GM12878 (cell line): Measurements from ENCODE around the gene TARBP2. TPM values are rescaled to one million over a fixed set of nuclear protein-coding genes. Genes with fewer than 3 reads are reported as not detected.

ENCODE experiments used
- ATAC-seq: fragments of 200-7000 bp; cut with Tn5 transposase; 3 replicates; pipeline ENCODE4 v1.9.1; 2020; ENCODE audit warnings: mild to moderate bottlenecking, moderate library complexity
- BruUV-seq: library from RNA; stranded (reverse); fragments of 400-500 nt; replicated peaks from 2 replicates; lab custom pipeline; 2021; lab: Mats Ljungman, UMichigan
- CTCF ChIA-PET: fragments of 300-600 bp; sonication (Branson Sonifier 250); formaldehyde crosslinking; extraction: SDS; loops from one replicate; lab custom pipeline; 2021; ENCODE audit warnings: inconsistent platforms; lab: Yijun Ruan, JAX
- POLR2A ChIA-PET: fragments of 350-600 bp; formaldehyde crosslinking; extraction: SDS; loops from one replicate; lab custom pipeline; 2021; ENCODE audit warnings: inconsistent platforms; lab: Charles Lee
- RAD21 ChIA-PET: fragments of 300-600 bp; sonication (Branson Sonifier 250); formaldehyde crosslinking; loops from one replicate; lab custom pipeline; 2023; ENCODE audit warnings: antibody characterized with exemption; ENCODE audit not compliant: unreplicated experiment; lab: Charles Lee
- SMC1A ChIA-PET: fragments of 300-600 bp; sonication (Branson Sonifier 250); formaldehyde crosslinking; loops from one replicate; lab custom pipeline; 2023; ENCODE audit not compliant: unreplicated experiment, uncharacterized antibody; lab: Charles Lee
- DNase-seq: peaks from one replicate; pipeline ENCODE4 v3.0.0-alpha.2; 2011; ENCODE audit warnings: low read depth, low spot score
- FAIRE-seq: peaks from 3 replicates; lab custom pipeline; 2011; peaks lifted over from hg19 to GRCh38; lab: Jason Lieb, UNC
- H2AFZ ChIP-seq: 2 replicates; pipeline ENCODE4 v1.6.0; 2011; ENCODE audit warnings: low read depth, low read length, control low read depth; ENCODE audit not compliant: control insufficient read depth
- H3K27ac ChIP-seq: 2 replicates; pipeline ENCODE4 v1.5.1; 2011; ENCODE audit warnings: control low read depth; ENCODE audit not compliant: control insufficient read depth, insufficient read depth
- H3K27me3 ChIP-seq, 2 experiments: replicated peaks in 1 of 2; 2 replicates each; pipeline versions ENCODE4 v1.6.0 to v1.6.1; 2011; ENCODE audit warnings: low read length in 1 of 2; ENCODE audit not compliant: control insufficient read depth in 2 of 2, insufficient read depth in 2 of 2
- H3K36me3 ChIP-seq, 2 experiments: 2 replicates each; pipeline ENCODE4 v1.5.1; 2011; ENCODE audit warnings: low read length in 1 of 2; ENCODE audit not compliant: control insufficient read depth in 2 of 2, insufficient read depth in 2 of 2
- H3K4me1 ChIP-seq: 2 replicates; pipeline ENCODE4 v1.6.1; 2011; ENCODE audit warnings: mild to moderate bottlenecking, low read length, moderate library complexity, mixed read lengths; ENCODE audit not compliant: control insufficient read depth, insufficient read depth
- H3K4me2 ChIP-seq: 2 replicates; pipeline ENCODE4 v1.6.0; 2011; ENCODE audit warnings: control low read depth; ENCODE audit not compliant: control insufficient read depth, insufficient read depth
- H3K4me3 ChIP-seq: fragments of 200-600 bp; sonication (generic); 2 replicates; pipeline ENCODE4 v1.5.1; 2016
- H3K79me2 ChIP-seq: 2 replicates; pipeline ENCODE4 v1.6.0; 2011; ENCODE audit warnings: low read length; ENCODE audit not compliant: control insufficient read depth, insufficient read depth
- H3K9ac ChIP-seq: 2 replicates; pipeline ENCODE4 v1.8.0; 2011; ENCODE audit warnings: low read length, control low read depth, mixed read lengths; ENCODE audit not compliant: control insufficient read depth, insufficient read depth
- H3K9me3 ChIP-seq: replicated peaks from 3 replicates; pipeline ENCODE4 v1.5.1; 2011; ENCODE audit warnings: mild to moderate bottlenecking, low read length; ENCODE audit not compliant: control insufficient read depth, insufficient read depth
- H4K20me1 ChIP-seq: 2 replicates; pipeline ENCODE4 v1.6.0; 2011; ENCODE audit not compliant: control insufficient read depth, insufficient read depth
- BCL11A ChIP-seq: IDR thresholded peaks from 2 replicates; pipeline ENCODE4 v1.6.1; 2011; ENCODE audit warnings: low read depth, low read length
- CREM ChIP-seq: IDR thresholded peaks from 2 replicates; pipeline ENCODE4 v1.6.1; 2014; ENCODE audit warnings: antibody characterized with exemption, low read depth
- EP300 ChIP-seq, 2 experiments: fragments of 150-350 bp in 1 of 2; IDR thresholded peaks; 2 replicates each; pipeline ENCODE4 v1.6.1; 2011 to 2012; ENCODE audit warnings: low read depth in 2 of 2, low read length in 2 of 2, borderline replicate concordance in 1 of 2, improper control_type of control experiment in 1 of 2, inconsistent platforms in 1 of 2; ENCODE audit not compliant: control insufficient read depth in 1 of 2
- GABPA ChIP-seq: IDR thresholded peaks from 2 replicates; pipeline ENCODE4 v1.6.1; 2014; ENCODE audit warnings: antibody characterized with exemption, low read depth, mild to moderate bottlenecking, inconsistent platforms
- HDGF ChIP-seq: fragments of 450-650 bp; IDR thresholded peaks from 2 replicates; pipeline ENCODE4 v1.6.1; 2016; ENCODE audit warnings: antibody characterized with exemption
- IRF4 ChIP-seq: IDR thresholded peaks from 2 replicates; pipeline ENCODE4 v1.6.1; 2011; ENCODE audit warnings: low read depth, low read length
- POLR2AphosphoS2 ChIP-seq: IDR thresholded peaks from 2 replicates; pipeline ENCODE4 v1.6.1; 2011; ENCODE audit warnings: low read depth, mild to moderate bottlenecking, low read length, improper control_type of control experiment, moderate library complexity
- SREBF2 ChIP-seq: IDR thresholded peaks from 2 replicates; pipeline ENCODE4 v1.6.1; 2012; ENCODE audit warnings: mild to moderate bottlenecking, low read length
- YY1 ChIP-seq: IDR thresholded peaks from 2 replicates; pipeline ENCODE4 v1.6.1; 2011; ENCODE audit warnings: low read depth, mild to moderate bottlenecking, low read length
- WGBS: methylation state at CpG from one replicate; pipeline ENCODE4 v1.1.6; 2016; ENCODE audit warnings: low lambda C conversion rate; ENCODE audit not compliant: insufficient replicate concordance, insufficient coverage; ENCODE audit errors: missing lambda C conversion rate; 5-methylcytosine and 5-hydroxymethylcytosine counted together
- in situ Hi-C: fragments of 300-500 bp; cut with MboI; formaldehyde crosslinking; loops from 9 replicates; pipeline ENCODE4 v1.14.3; 2018; ENCODE audit warnings: mixed read lengths
- intact Hi-C: fragments of 100-400 bp; cut with micrococcal nuclease; formaldehyde crosslinking; loops from one replicate; pipeline ENCODE4 v1.14.2; 2022; ENCODE audit not compliant: unreplicated experiment
- polyA plus RNA-seq, 11 experiments: library from polyadenylated mRNA; depleted of rRNA in 4 of 11; unstranded in 6 of 11; stranded (reverse) in 5 of 11; fragments of >200 nt; fragmentation: Nextera tagmentation in 4 of 11; fragmentation: Illumina TruSeq in 1 of 11; extraction: Ambion mirVana in 4 of 11; extraction: Trizol in 1 of 11; gene quantifications; 1 replicate in 1 of 11; 2 replicates in 10 of 11; pipeline versions ENCODE4 v1.2.1 to v1.2.3, GENCODE V29; 2011 to 2016; ENCODE audit warnings: inconsistent platforms in 2 of 11, missing spikeins in 2 of 11, low read depth in 1 of 11
- total RNA-seq, 4 experiments: library from RNA; depleted of rRNA in 3 of 4; stranded (reverse); fragments of >200 nt in 3 of 4; fragmentation: Illumina TruSeq in 1 of 4; extraction: Trizol in 1 of 4; gene quantifications; 2 replicates each; pipeline versions ENCODE4 v1.2.1 to v1.2.3, GENCODE V29; 2013 to 2021
- TF ChIP-seq, protein P1 (sequence below): fragments of 450-650 bp; IDR thresholded peaks from 2 replicates; pipeline ENCODE4 v1.6.1; 2017; ENCODE audit warnings: mild to moderate bottlenecking, moderate library complexity
- TF ChIP-seq, protein P2 (sequence below): fragments of 450-650 bp; IDR thresholded peaks from 2 replicates; pipeline ENCODE4 v1.6.1; 2018; ENCODE audit warnings: borderline replicate concordance, mild to moderate bottlenecking; ENCODE audit not compliant: partially characterized antibody
- TF ChIP-seq, protein P3 (sequence below), 3 experiments: IDR thresholded peaks in 2 of 3; conservative IDR thresholded peaks in 1 of 3; 2 replicates each; pipeline ENCODE4 v1.5.1; 2011; ENCODE audit warnings: low read depth in 3 of 3, low read length in 3 of 3, mild to moderate bottlenecking in 3 of 3, control low read depth in 2 of 3, moderate library complexity in 2 of 3, inconsistent platforms in 1 of 3, mixed read lengths in 1 of 3; ENCODE audit not compliant: control insufficient read depth in 2 of 3, insufficient read depth in 1 of 3; ENCODE audit errors: extremely low read depth in 1 of 3

Gene TARBP2
- total and polyA plus RNA-seq, 10 of the 15 experiments (the other 5 are each of a cell fraction or from before 2014, with no cell fraction given), result 5.5 to 60.1 (median 36.8) TPM

DNA sequence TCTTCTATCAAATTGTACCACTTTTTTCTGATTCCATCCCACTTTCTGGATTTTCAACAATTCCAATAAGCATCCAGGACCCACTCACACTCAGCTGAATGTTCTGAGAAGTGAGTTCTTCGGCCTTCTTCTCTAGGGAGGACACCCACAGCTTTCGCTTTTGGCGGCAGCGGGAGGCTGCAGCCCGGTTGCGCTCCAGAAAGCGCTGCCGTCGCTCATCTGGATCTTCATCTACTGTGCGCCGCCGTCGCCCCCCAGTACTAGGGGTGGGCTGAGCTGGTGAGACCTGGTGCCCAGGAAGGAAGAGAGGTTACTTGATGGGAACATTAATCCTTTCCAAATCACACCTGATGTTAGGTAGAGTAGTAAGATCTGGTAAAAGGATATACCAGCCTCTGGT lies 23.4 kb downstream of the TARBP2 start:
- ATAC-seq (no peak), DNase-seq (no peak), FAIRE-seq (no peak)
- Histone ChIP-seq H3K79me2 (no peaks in the 10 kb centered on the region), H3K9me3 (no peaks in the 10 kb centered on the region), H3K4me1 (no peaks in the 10 kb centered on the region), H2AFZ (no peak overlapping the region), H4K20me1 (no peaks in the 10 kb centered on the region), H3K27ac (no peak overlapping the region), H3K4me2 (no peak overlapping the region), H3K27me3 (no peaks in the 10 kb centered on the region), H3K4me3 (no peak overlapping the region), H3K36me3 (peaks cover 5 to 10% of the 10 kb centered on the region in 2 experiments; a peak in 3 of 4 replicates), H3K9ac (no peak overlapping the region)
- CTCF ChIA-PET, result interaction anchor here (0.6 kb wide), 1 partner anchor 125 kb away, joined by 3 read pairs; no protein-coding TSS in a partner anchor
- in situ Hi-C loops, result no loop called here
- intact Hi-C loops, result no loop called here
- POLR2A ChIA-PET, result no interaction called here
- SMC1A ChIA-PET, result no interaction called here
- RAD21 ChIA-PET, result no interaction called here
- no TSS peak for BruUV-seq
- 99% methylated on average over 13 of the region's 13 CpGs for WGBS
- TF ChIP-seq HDGF (no peak), IRF4 (no peak), POLR2AphosphoS2 (no peak), CREM (no peak), GABPA (no peak), BCL11A (no peak), SREBF2 (no peak), EP300 (IDR thresholded peaks at IDR 0.05; ENCODE audit: borderline replicate concordance in 1 of 2, control insufficient read depth in 1 of 2, low read depth in 2 of 2, low read length in 2 of 2) (no peak), YY1 (no peak)
- TF ChIP-seq, protein P1, sequence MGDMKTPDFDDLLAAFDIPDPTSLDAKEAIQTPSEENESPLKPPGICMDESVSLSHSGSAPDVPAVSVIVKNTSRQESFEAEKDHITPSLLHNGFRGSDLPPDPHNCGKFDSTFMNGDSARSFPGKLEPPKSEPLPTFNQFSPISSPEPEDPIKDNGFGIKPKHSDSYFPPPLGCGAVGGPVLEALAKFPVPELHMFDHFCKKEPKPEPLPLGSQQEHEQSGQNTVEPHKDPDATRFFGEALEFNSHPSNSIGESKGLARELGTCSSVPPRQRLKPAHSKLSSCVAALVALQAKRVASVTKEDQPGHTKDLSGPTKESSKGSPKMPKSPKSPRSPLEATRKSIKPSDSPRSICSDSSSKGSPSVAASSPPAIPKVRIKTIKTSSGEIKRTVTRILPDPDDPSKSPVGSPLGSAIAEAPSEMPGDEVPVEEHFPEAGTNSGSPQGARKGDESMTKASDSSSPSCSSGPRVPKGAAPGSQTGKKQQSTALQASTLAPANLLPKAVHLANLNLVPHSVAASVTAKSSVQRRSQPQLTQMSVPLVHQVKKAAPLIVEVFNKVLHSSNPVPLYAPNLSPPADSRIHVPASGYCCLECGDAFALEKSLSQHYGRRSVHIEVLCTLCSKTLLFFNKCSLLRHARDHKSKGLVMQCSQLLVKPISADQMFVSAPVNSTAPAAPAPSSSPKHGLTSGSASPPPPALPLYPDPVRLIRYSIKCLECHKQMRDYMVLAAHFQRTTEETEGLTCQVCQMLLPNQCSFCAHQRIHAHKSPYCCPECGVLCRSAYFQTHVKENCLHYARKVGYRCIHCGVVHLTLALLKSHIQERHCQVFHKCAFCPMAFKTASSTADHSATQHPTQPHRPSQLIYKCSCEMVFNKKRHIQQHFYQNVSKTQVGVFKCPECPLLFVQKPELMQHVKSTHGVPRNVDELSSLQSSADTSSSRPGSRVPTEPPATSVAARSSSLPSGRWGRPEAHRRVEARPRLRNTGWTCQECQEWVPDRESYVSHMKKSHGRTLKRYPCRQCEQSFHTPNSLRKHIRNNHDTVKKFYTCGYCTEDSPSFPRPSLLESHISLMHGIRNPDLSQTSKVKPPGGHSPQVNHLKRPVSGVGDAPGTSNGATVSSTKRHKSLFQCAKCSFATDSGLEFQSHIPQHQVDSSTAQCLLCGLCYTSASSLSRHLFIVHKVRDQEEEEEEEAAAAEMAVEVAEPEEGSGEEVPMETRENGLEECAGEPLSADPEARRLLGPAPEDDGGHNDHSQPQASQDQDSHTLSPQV, result no peak
- TF ChIP-seq, protein P2, sequence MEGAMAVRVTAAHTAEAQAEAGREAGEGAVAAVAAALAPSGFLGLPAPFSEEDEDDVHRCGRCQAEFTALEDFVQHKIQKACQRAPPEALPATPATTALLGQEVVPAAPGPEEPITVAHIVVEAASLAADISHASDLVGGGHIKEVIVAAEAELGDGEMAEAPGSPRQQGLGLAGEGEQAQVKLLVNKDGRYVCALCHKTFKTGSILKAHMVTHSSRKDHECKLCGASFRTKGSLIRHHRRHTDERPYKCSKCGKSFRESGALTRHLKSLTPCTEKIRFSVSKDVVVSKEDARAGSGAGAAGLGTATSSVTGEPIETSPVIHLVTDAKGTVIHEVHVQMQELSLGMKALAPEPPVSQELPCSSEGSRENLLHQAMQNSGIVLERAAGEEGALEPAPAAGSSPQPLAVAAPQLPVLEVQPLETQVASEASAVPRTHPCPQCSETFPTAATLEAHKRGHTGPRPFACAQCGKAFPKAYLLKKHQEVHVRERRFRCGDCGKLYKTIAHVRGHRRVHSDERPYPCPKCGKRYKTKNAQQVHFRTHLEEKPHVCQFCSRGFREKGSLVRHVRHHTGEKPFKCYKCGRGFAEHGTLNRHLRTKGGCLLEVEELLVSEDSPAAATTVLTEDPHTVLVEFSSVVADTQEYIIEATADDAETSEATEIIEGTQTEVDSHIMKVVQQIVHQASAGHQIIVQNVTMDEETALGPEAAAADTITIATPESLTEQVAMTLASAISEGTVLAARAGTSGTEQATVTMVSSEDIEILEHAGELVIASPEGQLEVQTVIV, result no peak
- TF ChIP-seq, protein P3, sequence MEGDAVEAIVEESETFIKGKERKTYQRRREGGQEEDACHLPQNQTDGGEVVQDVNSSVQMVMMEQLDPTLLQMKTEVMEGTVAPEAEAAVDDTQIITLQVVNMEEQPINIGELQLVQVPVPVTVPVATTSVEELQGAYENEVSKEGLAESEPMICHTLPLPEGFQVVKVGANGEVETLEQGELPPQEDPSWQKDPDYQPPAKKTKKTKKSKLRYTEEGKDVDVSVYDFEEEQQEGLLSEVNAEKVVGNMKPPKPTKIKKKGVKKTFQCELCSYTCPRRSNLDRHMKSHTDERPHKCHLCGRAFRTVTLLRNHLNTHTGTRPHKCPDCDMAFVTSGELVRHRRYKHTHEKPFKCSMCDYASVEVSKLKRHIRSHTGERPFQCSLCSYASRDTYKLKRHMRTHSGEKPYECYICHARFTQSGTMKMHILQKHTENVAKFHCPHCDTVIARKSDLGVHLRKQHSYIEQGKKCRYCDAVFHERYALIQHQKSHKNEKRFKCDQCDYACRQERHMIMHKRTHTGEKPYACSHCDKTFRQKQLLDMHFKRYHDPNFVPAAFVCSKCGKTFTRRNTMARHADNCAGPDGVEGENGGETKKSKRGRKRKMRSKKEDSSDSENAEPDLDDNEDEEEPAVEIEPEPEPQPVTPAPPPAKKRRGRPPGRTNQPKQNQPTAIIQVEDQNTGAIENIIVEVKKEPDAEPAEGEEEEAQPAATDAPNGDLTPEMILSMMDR (IDR thresholded peaks at IDR 0.05 in 2 of 3, conservative IDR thresholded peaks at IDR 0.05 in 1 of 3; ENCODE audit: control insufficient read depth in 2 of 3, extremely low read depth in 1 of 3, insufficient read depth in 1 of 3, low read depth in 3 of 3, low read length in 3 of 3), result no peak
